Sigmoid colon (tissue), 4 donors: ENCODE results near the gene SEC24C.

Experiments used
- CTCF ChIP-seq, 4 experiments: fragments of 450-650 bp in 3 of 4; fragments of 200-600 bp in 1 of 4; IDR thresholded peaks; one replicate each; pipeline ENCODE4 v1.5.1; 2016 to 2019; ENCODE audit warnings: antibody characterized with exemption in 4 of 4, mild to moderate bottlenecking in 3 of 4, moderate library complexity in 2 of 4
- EP300 ChIP-seq, 4 donors: sonication (generic); formaldehyde crosslinking; IDR thresholded peaks; one replicate each; pipeline ENCODE4 v1.6.1; 2017; ENCODE audit warnings: antibody characterized with exemption in 4 of 4
- POLR2A ChIP-seq, 2 donors: fragments of 450-650 bp; IDR thresholded peaks; one replicate each; pipeline ENCODE4 v1.6.1; 2016; ENCODE audit warnings: antibody characterized with exemption in 2 of 2, mild to moderate bottlenecking in 2 of 2, moderate library complexity in 2 of 2
- POLR2AphosphoS5 ChIP-seq, 4 donors: sonication (generic); formaldehyde crosslinking; IDR thresholded peaks; one replicate each; pipeline ENCODE4 v1.6.1; 2017; ENCODE audit warnings: antibody characterized with exemption in 4 of 4

DNA sequence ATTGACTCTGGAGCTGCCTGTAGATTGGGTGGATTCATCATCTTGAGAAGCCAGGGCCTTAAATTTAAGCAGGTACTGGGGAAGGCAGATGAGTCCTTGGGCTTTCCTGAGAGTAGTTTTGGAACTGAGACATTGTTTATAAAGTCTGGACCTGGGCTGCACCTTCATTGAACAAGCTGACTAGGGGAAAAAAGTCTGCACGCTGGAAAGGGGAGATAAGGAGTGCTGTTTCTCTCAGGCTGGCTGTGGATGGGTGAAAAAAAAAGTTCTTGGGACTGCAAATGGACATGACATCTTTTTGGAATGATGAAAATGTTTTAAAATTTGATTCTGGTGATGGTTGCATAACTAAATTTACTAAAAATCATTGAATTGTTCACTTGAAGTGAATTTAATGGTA lies 12.0 kb downstream of the SEC24C start:
- TF ChIP-seq POLR2AphosphoS5 (IDR thresholded peaks at IDR 0.05) (no peak), CTCF (IDR thresholded peaks at IDR 0.05) (no peak), POLR2A (IDR thresholded peaks at IDR 0.05) (no peak), EP300 (IDR thresholded peaks at IDR 0.05) (no peak)
